ENCODE data around the gene WSB1. TPM values are rescaled to one million over a fixed set of nuclear protein-coding genes. Genes with fewer than 3 reads are reported as not detected.

WSB1 gene
- total and polyA plus RNA-seq, 2 experiments from 2014 or later = 161 to 214 TPM

DNA sequence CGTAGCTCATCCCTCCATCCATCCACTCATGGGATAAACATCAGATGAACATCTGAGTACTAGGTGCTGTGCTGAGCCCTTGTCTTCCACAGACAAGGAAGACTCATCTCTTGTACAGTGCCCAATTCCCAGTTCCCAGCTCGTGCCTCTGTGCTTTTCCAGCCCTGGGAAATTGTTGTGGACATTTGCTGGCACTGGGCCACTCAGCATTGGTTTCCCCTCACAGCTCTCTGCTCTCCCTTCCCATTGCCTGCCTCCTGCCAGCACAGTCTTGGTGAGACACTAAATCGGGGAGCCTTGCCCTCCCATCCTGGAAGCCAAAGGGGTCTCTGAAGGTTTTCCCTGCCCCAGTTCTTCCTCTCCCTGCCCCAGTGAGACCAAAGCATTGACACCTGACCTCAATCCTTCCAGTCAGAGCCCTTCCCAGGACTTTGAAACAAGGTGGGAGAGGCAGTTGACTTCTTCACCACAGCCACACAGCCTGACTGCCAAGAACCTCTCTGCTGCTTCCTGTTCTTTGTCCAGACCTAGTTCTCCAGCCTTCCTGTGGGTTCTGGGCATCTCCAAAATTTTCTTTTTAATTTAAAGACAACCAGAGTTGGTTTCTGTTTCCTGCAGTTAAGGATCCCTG, 50.2 kb downstream of the WSB1 start:
- H3K4me3 ChIP-seq = no peak overlapping the region
- peaks cover 32% of the 10 kb centered on the region for H3K4me1 ChIP-seq (ENCODE audit: insufficient read depth)
- H3K9me3 ChIP-seq (ENCODE audit: low read depth) = no peaks in the 10 kb centered on the region
- no peaks in the 10 kb centered on the region for H3K27me3 ChIP-seq
- no peaks in the 10 kb centered on the region for H3K79me2 ChIP-seq
- no peaks in the 10 kb centered on the region for H3K9me2 ChIP-seq (replicated peaks; ENCODE audit: insufficient read depth)
- TF ChIP-seq EZH2phosphoT487 (IDR thresholded peaks at IDR 0.05; ENCODE audit: low read depth, severe bottlenecking, unreplicated experiment) (no peak), EZH2 (IDR thresholded peaks at IDR 0.05; ENCODE audit: borderline replicate concordance) (no peak)
- TF ChIP-seq, protein P1, sequence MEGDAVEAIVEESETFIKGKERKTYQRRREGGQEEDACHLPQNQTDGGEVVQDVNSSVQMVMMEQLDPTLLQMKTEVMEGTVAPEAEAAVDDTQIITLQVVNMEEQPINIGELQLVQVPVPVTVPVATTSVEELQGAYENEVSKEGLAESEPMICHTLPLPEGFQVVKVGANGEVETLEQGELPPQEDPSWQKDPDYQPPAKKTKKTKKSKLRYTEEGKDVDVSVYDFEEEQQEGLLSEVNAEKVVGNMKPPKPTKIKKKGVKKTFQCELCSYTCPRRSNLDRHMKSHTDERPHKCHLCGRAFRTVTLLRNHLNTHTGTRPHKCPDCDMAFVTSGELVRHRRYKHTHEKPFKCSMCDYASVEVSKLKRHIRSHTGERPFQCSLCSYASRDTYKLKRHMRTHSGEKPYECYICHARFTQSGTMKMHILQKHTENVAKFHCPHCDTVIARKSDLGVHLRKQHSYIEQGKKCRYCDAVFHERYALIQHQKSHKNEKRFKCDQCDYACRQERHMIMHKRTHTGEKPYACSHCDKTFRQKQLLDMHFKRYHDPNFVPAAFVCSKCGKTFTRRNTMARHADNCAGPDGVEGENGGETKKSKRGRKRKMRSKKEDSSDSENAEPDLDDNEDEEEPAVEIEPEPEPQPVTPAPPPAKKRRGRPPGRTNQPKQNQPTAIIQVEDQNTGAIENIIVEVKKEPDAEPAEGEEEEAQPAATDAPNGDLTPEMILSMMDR (IDR thresholded peaks at IDR 0.05; ENCODE audit: poor library complexity) = no peak
- H3K27ac ChIP-seq = peak overlapping the region; percentile 95
- H3K36me3 ChIP-seq (replicated peaks; ENCODE audit: insufficient read depth, low read depth) = no peaks in the 10 kb centered on the region
- 61% methylated on average over 3 of the region's 3 CpGs for WGBS (ENCODE audit: low lambda C conversion rate, missing lambda C conversion rate)
- no peaks in the 10 kb centered on the region for H4K20me1 ChIP-seq (ENCODE audit: insufficient read depth, poor library complexity, severe bottlenecking)
- H3K4me2 ChIP-seq = peak overlapping the region; percentile 79
- H2AFZ ChIP-seq = no peak overlapping the region
- no peak for DNase-seq (ENCODE audit: low spot score)

DNA sequence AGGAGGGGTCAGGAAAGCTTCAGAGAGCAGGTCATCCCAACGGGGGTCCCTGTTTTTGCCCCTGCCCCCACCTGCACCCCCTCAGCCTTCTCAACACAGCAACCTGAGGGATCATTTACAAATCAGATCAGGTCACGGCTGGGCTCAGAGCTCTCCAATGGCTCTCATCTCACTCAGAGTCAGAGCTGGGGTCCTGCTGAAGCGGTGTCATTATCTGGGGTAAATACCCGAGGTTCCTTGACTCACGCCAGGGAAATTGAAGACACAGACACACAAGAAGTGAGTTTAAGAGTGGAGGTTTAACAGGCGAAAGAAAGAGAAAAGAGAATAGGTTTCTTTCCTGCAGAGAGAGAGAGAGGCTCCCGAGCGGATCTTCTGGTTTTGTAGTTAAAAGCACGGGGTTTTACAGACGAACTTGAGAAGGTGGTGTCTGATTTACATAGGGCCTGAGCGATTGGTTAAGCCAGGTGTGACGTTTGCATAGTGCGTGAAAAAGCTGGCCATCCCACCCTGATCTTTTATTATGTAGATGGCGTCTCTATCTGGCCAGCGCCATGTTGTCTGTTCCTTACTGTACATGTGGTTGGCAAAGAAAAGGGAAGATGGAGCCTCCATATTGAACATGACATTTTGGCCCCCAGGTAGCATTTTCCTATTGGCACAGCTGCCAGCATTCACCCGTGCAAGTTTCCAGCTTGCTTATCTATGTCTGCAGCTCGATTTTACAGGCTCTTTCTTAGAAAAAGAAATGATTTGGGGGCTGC, 51.4 kb downstream of the WSB1 start:
- Histone ChIP-seq H3K9me3 (ENCODE audit: low read depth) (no peaks in the 10 kb centered on the region), H3K4me3 (peak overlapping the region; percentile 14), H3K27ac (peak overlapping the region; percentile 95), H3K27me3 (no peaks in the 10 kb centered on the region), H4K20me1 (ENCODE audit: insufficient read depth, poor library complexity, severe bottlenecking) (no peaks in the 10 kb centered on the region), H3K4me1 (ENCODE audit: insufficient read depth) (peaks cover 32% of the 10 kb centered on the region), H3K9me2 (replicated peaks; ENCODE audit: insufficient read depth) (no peaks in the 10 kb centered on the region), H3K79me2 (no peaks in the 10 kb centered on the region), H2AFZ (peak overlapping the region; percentile 55), H3K36me3 (replicated peaks; ENCODE audit: insufficient read depth, low read depth) (no peaks in the 10 kb centered on the region), H3K4me2 (peak overlapping the region; percentile 79)
- 10% methylated on average over 17 of the region's 17 CpGs for WGBS (ENCODE audit: low lambda C conversion rate, missing lambda C conversion rate)
- DNase-seq (ENCODE audit: low spot score) = peak; percentile 89
- TF ChIP-seq EZH2 (IDR thresholded peaks at IDR 0.05; ENCODE audit: borderline replicate concordance) (no peak), EZH2phosphoT487 (IDR thresholded peaks at IDR 0.05; ENCODE audit: low read depth, severe bottlenecking, unreplicated experiment) (no peak)
- TF ChIP-seq, protein P1 (IDR thresholded peaks at IDR 0.05; ENCODE audit: poor library complexity) = no peak

DNA sequence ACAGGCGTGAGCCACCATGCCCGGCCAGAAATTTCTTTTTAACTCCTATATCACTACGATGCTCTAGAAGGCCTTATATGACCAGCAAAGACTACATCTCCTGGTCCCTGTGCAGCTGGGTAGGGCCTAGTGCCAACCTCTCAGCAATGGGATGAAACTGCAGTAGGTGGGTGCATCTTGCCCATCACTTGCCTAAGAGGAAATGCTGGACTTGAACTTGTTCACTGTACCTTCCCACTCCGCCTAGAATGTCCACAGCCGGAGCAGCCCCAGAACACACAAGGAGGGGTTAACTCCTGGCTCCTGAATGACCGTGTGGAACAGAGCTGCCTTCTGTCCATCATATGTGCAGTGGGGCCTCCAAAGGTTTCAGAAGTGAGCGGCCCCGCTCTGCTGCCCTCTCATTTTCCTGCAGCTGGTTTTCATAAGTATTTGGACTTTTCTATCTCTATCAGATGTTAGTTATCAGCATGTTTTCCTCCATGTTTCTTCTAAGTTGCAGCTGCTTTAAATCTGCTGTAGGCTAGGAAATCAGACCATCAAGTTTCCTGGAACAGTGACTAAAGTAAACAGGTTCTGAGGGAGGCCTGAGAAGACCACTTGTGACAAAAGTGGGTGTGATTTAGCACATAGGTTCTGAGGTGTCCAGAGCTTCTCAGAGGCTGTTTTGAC, 52.5 kb downstream of the WSB1 start:
- Histone ChIP-seq H3K4me3 (no peak overlapping the region), H3K9me2 (replicated peaks; ENCODE audit: insufficient read depth) (no peaks in the 10 kb centered on the region), H3K4me2 (peak overlapping the region; percentile 79), H2AFZ (no peak overlapping the region), H3K4me1 (ENCODE audit: insufficient read depth) (peaks cover 25% of the 10 kb centered on the region), H3K36me3 (replicated peaks; ENCODE audit: insufficient read depth, low read depth) (no peaks in the 10 kb centered on the region), H3K27me3 (no peaks in the 10 kb centered on the region), H4K20me1 (ENCODE audit: insufficient read depth, poor library complexity, severe bottlenecking) (no peaks in the 10 kb centered on the region), H3K79me2 (no peaks in the 10 kb centered on the region), H3K9me3 (ENCODE audit: low read depth) (no peaks in the 10 kb centered on the region), H3K27ac (peak overlapping the region; percentile 95)
- WGBS (ENCODE audit: low lambda C conversion rate, missing lambda C conversion rate) = 80% methylated on average over 8 of the region's 8 CpGs
- TF ChIP-seq EZH2 (IDR thresholded peaks at IDR 0.05; ENCODE audit: borderline replicate concordance) (no peak), EZH2phosphoT487 (IDR thresholded peaks at IDR 0.05; ENCODE audit: low read depth, severe bottlenecking, unreplicated experiment) (no peak)
- TF ChIP-seq, protein P1 (IDR thresholded peaks at IDR 0.05; ENCODE audit: poor library complexity) = no peak
- DNase-seq (ENCODE audit: low spot score) = no peak
